Measurements from ENCODE around the gene JARID2.

DNA sequence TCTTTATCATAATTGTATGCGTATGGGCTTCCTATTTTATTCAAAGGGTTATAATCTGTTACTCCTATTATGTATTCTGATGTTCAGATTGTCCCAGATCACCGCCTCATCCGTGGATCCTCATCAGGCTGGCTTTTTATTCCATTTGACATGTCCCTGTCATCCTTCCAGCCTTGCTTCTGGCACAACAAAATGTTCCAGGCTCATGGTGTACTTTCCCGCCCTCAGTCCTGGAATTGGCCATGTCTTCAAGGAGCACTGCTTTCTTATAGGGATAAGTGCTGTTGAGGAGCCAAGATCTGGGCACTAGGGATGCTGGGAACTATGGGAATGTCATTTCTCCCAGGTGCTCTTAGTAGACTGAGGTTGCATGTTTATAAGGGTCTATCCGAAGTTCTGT, 207.8 kb downstream of the JARID2 start:
- TF ChIP-seq CTCF (IDR thresholded peaks at IDR 0.05) (no peak), POLR2A (IDR thresholded peaks at IDR 0.05) (no peak)

Data from Peyer's patch (tissue), 4 donors.